Parathyroid adenoma (tissue), 2 donors: ENCODE data around the gene HSF5.

Experiments used
- H2AFZ ChIP-seq: fragments of 300-600 bp; sonication (generic); one replicate; pipeline ENCODE4 v1.7.0; 2017; ENCODE audit warnings: antibody characterized with exemption, mild to moderate bottlenecking
- H3K27ac ChIP-seq: fragments of 300-600 bp; sonication (generic); one replicate; pipeline ENCODE4 v1.7.0; 2017
- H3K27me3 ChIP-seq: fragments of 300-600 bp; sonication (generic); one replicate; pipeline ENCODE4 v1.7.0; 2017; ENCODE audit warnings: low read length; ENCODE audit not compliant: control insufficient read depth, insufficient read depth
- H3K36me3 ChIP-seq: fragments of 300-600 bp; sonication (generic); one replicate; pipeline ENCODE4 v1.7.0; 2017; ENCODE audit warnings: low read length; ENCODE audit not compliant: control insufficient read depth, insufficient read depth
- H3K4me1 ChIP-seq: fragments of 300-600 bp; sonication (generic); one replicate; pipeline ENCODE4 v1.7.0; 2017; ENCODE audit warnings: control low read depth
- H3K4me2 ChIP-seq: fragments of 300-600 bp; sonication (generic); one replicate; pipeline ENCODE4 v1.7.0; 2017; ENCODE audit warnings: low read length
- H3K4me3 ChIP-seq: fragments of 300-600 bp; sonication (generic); one replicate; pipeline ENCODE4 v1.7.0; 2017; ENCODE audit warnings: low read depth, low read length
- H3K79me2 ChIP-seq: fragments of 300-600 bp; sonication (generic); one replicate; pipeline ENCODE4 v1.7.0; 2017; ENCODE audit warnings: control low read depth
- H3K9ac ChIP-seq: fragments of 300-600 bp; sonication (generic); one replicate; pipeline ENCODE4 v1.7.0; 2017; ENCODE audit warnings: mild to moderate bottlenecking
- H3K9me3 ChIP-seq: fragments of 300-600 bp; sonication (generic); one replicate; pipeline ENCODE4 v1.7.0; 2017; ENCODE audit warnings: low read length; ENCODE audit not compliant: control insufficient read depth
- TF ChIP-seq, protein P1 (sequence below): fragments of 300-600 bp; sonication (generic); IDR thresholded peaks from one replicate; pipeline ENCODE4 v1.7.0; 2017; ENCODE audit warnings: antibody characterized with exemption, mild to moderate bottlenecking
- donor health status: primary hyperparathyroidism.

The HSF5 gene

DNA sequence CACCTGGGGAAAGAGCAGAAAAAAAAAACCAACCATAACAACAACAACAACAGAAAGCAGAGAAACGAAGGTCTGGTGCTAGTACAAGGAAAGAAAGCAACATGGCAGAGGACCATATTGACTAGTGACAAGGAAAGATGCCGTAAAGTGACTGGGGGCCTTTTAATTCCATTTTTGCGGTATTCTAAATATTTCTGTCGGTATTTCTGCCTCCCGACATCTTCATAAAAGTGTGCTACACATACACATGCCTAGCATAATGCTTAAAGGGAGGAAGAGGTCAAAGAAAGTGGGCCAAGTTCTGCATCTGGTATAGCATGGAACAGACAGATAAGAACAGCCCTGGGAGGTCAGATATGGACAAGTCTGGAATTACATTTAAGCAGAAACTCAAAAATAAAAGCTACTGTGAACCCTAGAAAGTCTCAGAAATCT, 51.4 kb downstream of the HSF5 start:
- TF ChIP-seq, protein P1, sequence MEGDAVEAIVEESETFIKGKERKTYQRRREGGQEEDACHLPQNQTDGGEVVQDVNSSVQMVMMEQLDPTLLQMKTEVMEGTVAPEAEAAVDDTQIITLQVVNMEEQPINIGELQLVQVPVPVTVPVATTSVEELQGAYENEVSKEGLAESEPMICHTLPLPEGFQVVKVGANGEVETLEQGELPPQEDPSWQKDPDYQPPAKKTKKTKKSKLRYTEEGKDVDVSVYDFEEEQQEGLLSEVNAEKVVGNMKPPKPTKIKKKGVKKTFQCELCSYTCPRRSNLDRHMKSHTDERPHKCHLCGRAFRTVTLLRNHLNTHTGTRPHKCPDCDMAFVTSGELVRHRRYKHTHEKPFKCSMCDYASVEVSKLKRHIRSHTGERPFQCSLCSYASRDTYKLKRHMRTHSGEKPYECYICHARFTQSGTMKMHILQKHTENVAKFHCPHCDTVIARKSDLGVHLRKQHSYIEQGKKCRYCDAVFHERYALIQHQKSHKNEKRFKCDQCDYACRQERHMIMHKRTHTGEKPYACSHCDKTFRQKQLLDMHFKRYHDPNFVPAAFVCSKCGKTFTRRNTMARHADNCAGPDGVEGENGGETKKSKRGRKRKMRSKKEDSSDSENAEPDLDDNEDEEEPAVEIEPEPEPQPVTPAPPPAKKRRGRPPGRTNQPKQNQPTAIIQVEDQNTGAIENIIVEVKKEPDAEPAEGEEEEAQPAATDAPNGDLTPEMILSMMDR: no peak
- H3K27me3 ChIP-seq: no peaks in the 10 kb centered on the region
- H3K79me2 ChIP-seq: no peaks in the 10 kb centered on the region
- H3K9ac ChIP-seq: no peak overlapping the region
- H3K9me3 ChIP-seq: no peaks in the 10 kb centered on the region
- H3K36me3 ChIP-seq: no peaks in the 10 kb centered on the region
- H3K4me3 ChIP-seq: no peak overlapping the region
- H3K4me2 ChIP-seq: no peak overlapping the region
- H3K27ac ChIP-seq: no peak overlapping the region
- no peak overlapping the region for H2AFZ ChIP-seq
- no peaks in the 10 kb centered on the region for H3K4me1 ChIP-seq

DNA sequence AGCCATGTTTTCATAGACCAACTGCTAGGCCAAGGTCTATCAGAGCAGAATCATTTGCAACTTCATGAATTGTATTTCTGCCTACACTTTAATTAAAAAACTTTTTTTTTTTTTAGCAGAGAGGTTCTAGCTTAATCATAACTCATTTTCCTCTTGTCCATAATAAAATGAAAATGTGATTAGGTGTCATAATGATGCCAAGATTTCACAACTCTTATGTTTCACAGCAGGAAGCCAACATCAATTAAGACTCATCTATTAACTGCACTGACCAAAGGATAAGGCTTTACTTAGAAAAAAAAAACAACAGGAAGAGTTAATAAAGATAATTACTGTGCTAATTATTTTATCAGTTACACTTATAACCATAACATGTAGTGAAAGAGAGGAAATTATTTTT, 52.0 kb downstream of the HSF5 start:
- Histone ChIP-seq H2AFZ (no peak overlapping the region), H3K79me2 (no peaks in the 10 kb centered on the region), H3K4me3 (no peak overlapping the region), H3K9me3 (no peaks in the 10 kb centered on the region), H3K27ac (no peak overlapping the region), H3K27me3 (no peaks in the 10 kb centered on the region), H3K4me1 (no peaks in the 10 kb centered on the region), H3K36me3 (no peaks in the 10 kb centered on the region), H3K4me2 (no peak overlapping the region), H3K9ac (no peak overlapping the region)
- TF ChIP-seq, protein P1: no peak

DNA sequence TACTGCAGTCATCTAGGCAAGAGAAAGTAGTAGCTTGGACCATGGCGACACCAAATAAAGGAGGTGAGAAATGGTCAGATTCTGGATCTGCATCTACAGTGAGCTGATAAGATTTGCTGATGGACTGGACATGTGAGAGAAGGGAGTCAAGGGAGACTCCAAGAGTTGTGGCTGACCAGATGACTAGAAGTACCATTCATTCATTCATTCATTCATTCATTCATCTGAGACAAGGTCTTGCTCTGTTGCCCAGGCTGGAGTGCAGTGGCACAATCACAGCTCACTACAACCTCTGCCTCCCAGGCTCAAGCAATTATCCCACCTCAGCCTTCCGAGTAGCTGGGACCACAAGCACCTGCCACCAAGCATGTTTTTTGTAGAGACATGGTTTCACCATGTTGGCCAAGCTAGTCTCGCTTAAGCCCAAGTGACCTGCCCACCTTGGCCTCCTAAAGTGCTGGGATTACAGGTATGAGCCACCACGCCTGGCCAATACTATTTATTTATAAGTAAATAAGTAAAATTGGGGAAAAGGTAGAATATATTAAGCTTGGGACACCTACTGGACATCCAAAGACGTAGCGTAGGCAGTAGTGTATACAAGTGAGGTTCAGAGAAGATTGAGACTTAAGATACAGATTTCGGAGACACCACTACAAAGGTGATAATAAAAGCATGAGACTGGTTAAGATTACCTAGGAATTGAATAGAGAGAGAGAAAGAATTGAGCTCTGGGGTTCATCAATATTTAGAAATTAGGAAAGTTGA, 55.2 kb downstream of the HSF5 start:
- H3K4me2 ChIP-seq: no peak overlapping the region

DNA sequence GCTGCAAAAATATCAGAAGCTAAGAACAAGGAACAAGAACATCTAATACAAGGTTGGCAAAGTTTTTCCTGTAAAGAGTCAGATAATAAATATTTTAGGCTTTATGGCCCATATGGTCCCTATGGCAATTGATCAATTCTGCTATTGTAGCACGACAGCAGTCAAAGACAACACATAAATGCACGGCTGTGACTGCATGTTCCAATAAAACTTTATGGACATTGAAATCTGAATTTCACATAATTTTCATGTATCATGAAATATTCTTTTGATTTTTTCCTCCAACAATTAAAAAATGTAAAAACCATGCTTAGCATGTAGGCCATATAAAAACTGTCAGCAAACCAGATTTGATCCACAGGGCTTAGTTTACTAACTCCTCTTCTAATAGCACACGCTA, 60.4 kb downstream of the HSF5 start:
- no peak overlapping the region for H3K4me2 ChIP-seq

More for the DNA sequence above, 55.2 kb downstream of the HSF5 start:
- Histone ChIP-seq H3K27me3 (no peaks in the 10 kb centered on the region), H3K4me1 (no peaks in the 10 kb centered on the region), H3K79me2 (no peaks in the 10 kb centered on the region), H3K9ac (no peak overlapping the region), H3K36me3 (no peaks in the 10 kb centered on the region), H3K4me3 (no peak overlapping the region), H2AFZ (no peak overlapping the region), H3K27ac (no peak overlapping the region), H3K9me3 (no peaks in the 10 kb centered on the region)
- TF ChIP-seq, protein P1: no peak

More for the DNA sequence above, 60.4 kb downstream of the HSF5 start:
- H3K4me1 ChIP-seq: no peaks in the 10 kb centered on the region
- no peak overlapping the region for H3K4me3 ChIP-seq
- no peak overlapping the region for H2AFZ ChIP-seq
- H3K27ac ChIP-seq: no peak overlapping the region
- TF ChIP-seq, protein P1: no peak
- H3K9me3 ChIP-seq: no peaks in the 10 kb centered on the region
- no peaks in the 10 kb centered on the region for H3K27me3 ChIP-seq
- H3K36me3 ChIP-seq: no peaks in the 10 kb centered on the region
- no peak overlapping the region for H3K9ac ChIP-seq
- H3K79me2 ChIP-seq: no peaks in the 10 kb centered on the region
